Thyroid gland (tissue), 4 donors: Measurements from ENCODE around the gene SLC43A3.

Source experiments
- POLR2A ChIP-seq, 2 donors: fragments of 450-650 bp; IDR thresholded peaks; one replicate each; pipeline ENCODE4 v1.6.1; 2017; ENCODE audit warnings: antibody characterized with exemption in 2 of 2, mild to moderate bottlenecking in 2 of 2, moderate library complexity in 1 of 2
- TF ChIP-seq, protein P1 (sequence below), 6 experiments: fragments of 200-600 bp in 3 of 6; fragments of 450-650 bp in 3 of 6; sonication (generic) in 3 of 6; IDR thresholded peaks; one replicate each; pipeline ENCODE4 v1.5.1; 2016 to 2019; ENCODE audit warnings: antibody characterized with exemption in 6 of 6, mild to moderate bottlenecking in 2 of 6, inconsistent platforms in 1 of 6, moderate library complexity in 1 of 6

DNA sequence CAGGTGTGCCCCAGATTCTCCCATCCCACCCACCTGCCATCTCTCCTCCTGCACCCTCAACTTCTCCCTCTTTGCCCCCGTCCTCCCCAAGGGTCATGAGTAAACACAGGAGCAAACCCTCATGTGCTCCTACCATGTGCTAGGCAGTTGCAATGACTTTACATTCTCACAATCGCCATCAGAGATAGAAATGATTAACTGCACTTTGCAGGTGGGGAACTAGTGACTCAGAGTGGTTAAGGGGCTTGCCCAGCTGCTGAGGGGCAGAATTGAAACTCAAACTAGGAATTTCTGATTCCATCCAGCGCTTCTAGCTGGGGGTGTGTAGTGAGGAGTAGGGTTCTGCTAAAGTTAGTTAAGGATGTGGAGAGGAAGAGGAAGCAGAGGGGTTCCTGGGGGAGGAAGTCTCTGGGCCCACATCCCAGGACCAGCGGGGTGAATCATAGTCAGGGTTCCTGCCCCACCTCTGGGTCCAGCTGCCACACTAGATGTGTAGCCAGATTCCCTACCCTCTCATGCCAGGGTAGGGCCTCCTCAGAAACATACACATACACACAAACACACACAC, 20.5 kb downstream of the SLC43A3 start:
- TF ChIP-seq, protein P1, sequence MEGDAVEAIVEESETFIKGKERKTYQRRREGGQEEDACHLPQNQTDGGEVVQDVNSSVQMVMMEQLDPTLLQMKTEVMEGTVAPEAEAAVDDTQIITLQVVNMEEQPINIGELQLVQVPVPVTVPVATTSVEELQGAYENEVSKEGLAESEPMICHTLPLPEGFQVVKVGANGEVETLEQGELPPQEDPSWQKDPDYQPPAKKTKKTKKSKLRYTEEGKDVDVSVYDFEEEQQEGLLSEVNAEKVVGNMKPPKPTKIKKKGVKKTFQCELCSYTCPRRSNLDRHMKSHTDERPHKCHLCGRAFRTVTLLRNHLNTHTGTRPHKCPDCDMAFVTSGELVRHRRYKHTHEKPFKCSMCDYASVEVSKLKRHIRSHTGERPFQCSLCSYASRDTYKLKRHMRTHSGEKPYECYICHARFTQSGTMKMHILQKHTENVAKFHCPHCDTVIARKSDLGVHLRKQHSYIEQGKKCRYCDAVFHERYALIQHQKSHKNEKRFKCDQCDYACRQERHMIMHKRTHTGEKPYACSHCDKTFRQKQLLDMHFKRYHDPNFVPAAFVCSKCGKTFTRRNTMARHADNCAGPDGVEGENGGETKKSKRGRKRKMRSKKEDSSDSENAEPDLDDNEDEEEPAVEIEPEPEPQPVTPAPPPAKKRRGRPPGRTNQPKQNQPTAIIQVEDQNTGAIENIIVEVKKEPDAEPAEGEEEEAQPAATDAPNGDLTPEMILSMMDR (IDR thresholded peaks at IDR 0.05): no peak
- TF ChIP-seq POLR2A (IDR thresholded peaks at IDR 0.05): no peak
